NCI-H128 (cell line): ENCODE results near the gene FANCG.

Experiments
- DNase-seq: peaks from one replicate; lab custom pipeline; 2025; ENCODE audit not compliant: unreplicated experiment; lab: John Stamatoyannopoulos, UW

FANCG gene

DNA sequence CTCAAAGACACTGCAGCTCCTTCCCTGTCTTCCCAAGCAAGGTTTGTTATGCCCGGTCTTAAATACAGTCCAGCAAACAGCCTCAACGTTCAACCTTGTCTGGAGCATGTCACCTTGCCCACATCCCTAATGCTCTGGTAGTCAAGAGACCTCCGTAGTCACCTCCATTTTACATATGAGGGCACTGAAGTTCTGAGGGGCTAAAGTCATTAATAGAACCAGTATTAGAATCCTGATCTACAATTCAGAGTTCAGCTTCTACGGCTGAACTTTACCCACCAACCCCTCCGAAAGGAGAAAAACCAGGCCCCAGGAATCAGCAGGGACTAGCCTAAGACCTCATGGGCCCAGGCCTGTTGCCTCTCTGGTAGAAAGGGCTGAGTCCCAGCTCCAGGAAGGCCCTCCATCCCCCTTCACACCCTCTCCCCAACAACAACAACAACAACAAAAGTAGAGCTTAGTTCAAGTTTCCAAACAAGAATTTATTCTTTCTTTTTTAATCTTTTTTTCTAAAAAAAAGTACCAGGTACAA, 24.0 kb upstream of the FANCG start:
- no peak for DNase-seq

DNA sequence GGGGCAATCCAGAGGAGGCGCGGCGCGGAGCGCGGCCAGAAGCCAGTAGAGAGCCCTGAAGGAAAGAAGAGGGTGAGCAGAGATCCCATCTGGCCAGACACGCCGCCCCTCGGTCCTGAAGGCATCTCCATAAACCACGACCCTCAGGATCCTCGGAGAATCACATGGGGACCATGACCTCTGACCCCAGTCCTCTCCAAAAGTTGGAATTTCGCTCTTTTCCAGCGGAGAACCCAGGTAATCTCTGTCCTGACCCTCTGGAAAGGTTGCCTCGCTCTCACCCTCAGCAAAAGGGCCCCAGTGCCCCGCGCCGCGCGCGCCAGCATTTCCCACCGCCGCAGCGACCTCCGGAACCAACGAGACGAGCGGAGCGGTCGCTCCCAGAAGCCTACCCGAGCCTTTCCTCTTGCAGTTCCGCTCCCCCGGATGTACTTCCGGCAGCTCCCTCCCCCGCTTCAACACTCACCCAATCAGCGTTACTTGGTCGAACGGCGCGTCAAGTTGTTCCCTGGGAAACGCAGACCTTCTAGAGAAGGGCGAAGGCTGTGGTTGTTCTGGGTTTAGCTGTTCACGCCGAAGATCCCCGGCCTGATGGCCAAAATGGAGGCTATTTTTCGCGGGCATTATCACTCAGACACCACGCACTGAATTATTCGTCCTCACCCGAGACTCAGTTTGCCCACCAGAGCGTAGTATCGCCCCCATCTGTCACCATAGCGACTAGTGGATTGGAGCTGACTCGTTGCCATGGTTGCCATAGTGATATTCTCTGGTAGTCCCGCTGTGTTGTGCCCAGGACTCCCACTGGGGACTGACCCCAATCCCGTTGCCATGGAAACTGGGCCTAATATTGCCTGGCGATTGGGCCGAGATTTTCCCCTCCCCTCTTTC, 23.3 kb upstream of the FANCG start, which contains the start of gene STOML2:
TSS of gene STOML2 (minus strand) at position 363 of the 891 bp plus-strand sequence. CDS start at position 326, 37 bp downstream.
- peak; percentile 90 for DNase-seq

DNA sequence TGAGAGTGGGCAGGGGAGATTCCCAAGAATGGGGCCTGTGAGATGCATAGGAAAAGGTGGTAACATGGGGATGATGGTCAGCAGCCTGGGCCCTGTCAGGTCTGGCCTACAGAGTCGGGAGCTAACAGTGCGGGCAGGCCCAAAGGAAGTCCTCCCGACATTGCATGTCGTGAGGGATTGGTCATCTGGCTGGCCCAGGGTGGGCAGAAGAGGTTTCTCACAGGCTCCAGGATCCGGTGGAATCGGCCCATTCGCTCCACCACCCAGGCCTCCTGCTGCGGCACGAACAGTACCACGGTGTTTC, 22.7 kb upstream of the FANCG start:
- DNase-seq: no peak

DNA sequence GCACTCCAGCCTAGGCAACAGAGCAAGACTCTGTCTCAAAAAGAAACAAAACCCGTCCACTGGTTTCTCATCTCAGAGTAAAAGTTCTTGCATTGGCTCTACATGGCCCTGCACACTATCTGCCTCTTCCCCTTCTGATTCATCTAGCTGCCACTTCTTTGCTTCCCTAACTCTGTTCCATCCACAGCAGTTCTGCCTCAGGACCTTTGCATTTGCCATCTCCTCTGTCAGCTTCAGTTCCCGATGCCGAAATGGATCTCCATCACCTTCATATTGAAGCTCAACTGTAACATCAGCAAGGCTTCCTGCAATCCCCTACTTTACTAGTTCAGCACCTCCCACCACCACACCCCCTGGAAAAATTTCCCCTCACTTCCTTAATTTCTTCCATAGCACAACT, 17.8 kb upstream of the FANCG start:
- DNase-seq: no peak

GRCh38 chr9:35096035-35096849, 16.5 kb upstream of the FANCG start, which contains the start of gene PIGO:
Gene PIGO (minus strand): TSS chr9:35096591. CDS start chr9:35095565, 1,026 bp downstream.
- DNase-seq: peak; percentile 78

DNA sequence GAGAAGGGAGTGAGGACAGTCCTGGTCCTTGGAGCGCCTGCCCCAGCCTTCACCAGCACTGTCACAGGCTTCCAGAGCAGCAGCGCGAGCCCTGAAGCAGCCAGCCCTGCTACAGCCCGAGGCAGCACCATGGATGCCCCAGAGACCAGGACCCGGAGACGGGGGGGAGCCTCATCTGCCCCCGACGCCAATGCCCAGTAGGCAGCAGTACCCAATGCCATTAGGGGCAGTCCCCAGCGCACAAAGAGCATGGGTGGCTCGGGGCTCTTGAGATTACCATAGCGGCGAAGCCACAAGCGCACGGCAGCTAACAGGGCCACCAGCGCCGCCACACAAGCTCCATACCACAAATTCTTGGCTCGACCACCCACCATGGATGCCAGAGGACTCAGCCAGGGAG, 11.8 kb upstream of the FANCG start:
- DNase-seq: no peak

GRCh38 chr9:35089434-35089833, 9.7 kb upstream of the FANCG start:
- no peak for DNase-seq

GRCh38 chr9:35085078-35085477, 5.3 kb upstream of the FANCG start:
- no peak for DNase-seq

GRCh38 chr9:35079041-35079425, 709 bp downstream of the FANCG start:
- DNase-seq: no peak

DNA sequence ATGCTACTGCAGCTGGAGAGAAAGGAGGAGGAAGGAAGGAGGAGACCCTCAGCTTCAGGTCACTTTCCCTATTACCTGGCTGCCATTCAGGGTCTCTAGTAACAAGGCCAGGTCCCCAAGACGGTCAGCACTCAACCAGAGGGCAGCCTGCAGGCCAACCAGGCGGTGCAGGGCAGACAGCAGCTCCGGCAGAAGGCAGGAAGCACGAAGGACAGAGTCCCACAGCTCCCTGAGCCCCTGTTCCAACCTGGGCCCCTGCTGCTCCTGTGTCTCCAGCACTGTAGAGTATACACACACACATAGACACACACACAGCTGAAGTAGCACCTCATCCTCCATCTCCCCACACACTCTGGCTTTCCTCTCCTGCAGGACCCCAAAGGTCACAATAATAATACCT, 1.7 kb downstream of the FANCG start:
- DNase-seq: no peak

GRCh38 chr9:35076848-35077247, 2.9 kb downstream of the FANCG start:
- DNase-seq: no peak

DNA sequence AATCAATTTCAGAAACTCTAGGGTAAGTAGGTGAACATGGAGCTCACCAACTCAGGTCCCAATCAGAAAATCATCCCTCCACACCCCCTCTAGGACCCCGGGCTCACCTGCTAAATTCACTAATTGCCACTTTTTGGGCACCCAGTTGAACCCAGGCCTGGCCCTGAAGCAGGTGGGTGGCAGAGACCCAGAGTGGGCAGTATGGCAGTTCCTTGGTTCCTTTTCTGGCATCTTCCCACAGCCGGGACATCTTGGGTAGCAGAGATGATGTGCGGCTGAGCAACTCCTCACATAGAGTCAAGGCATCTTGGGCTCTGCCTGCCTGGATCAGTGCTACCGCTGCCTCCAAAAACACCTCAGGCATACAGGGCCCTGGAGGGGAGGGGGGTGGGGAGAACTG, 4.4 kb downstream of the FANCG start:
- no peak for DNase-seq

DNA sequence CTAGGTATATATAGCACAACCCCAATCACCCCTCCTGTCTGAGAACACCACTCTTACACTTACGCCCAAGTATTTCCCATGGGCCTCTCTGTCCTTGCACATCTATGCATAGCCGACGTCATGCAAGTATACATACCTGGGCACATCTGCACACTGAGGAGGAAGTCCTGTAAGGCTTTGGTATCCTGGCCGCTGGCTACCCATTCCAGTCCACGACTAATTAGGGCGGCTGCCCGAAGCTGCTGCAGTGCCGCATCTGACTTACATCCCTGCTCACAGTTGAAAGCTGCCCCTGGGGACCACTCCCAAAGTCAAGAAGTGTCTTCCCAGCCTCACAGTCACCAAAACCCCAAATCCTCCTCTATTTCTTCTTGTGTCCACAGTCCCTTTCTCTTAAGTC, 5.0 kb downstream of the FANCG start:
- DNase-seq: no peak

DNA sequence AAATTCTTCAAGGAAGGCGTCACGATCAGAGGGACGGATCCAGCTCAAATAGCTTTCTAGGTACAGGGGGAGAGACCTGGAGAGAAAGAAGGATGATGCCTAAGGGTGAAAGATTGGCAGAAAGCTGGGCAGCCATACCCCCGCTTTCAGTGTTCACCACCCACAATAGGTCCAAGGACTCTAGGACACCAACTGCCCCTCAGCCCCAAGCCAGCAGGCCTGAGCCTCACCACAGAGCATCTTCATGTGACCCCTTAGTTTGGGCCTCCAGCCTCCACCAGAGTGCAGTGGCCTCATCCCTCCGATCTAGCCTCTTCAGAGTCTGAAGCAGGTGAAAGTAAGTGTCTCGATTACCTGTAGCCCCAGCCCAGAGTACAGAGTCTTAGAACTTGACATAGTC, 5.6 kb downstream of the FANCG start:
- DNase-seq: no peak

DNA sequence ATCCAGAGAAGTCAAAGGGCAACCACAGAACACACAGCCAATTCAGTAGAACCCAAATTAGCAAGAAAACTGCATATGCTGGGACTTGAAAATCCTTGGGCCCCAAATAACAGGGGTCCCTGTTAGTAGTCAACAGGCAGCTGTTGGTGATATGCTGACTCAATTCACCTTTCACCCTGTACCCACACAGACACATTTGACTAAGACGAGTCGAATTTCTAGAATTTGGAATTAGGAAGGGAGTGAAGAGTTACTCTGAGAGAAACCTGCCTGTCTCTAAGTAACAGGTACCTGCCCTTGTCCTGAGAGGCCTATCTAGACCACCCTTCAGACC, 6.5 kb downstream of the FANCG start:
- no peak for DNase-seq

GRCh38 chr9:35072461-35073278, 7.1 kb downstream of the FANCG start, which contains the start of gene VCP:
Gene VCP (minus strand): TSS chr9:35072625. CDS start chr9:35072353, 272 bp downstream.
- DNase-seq: peak; percentile 98

DNA sequence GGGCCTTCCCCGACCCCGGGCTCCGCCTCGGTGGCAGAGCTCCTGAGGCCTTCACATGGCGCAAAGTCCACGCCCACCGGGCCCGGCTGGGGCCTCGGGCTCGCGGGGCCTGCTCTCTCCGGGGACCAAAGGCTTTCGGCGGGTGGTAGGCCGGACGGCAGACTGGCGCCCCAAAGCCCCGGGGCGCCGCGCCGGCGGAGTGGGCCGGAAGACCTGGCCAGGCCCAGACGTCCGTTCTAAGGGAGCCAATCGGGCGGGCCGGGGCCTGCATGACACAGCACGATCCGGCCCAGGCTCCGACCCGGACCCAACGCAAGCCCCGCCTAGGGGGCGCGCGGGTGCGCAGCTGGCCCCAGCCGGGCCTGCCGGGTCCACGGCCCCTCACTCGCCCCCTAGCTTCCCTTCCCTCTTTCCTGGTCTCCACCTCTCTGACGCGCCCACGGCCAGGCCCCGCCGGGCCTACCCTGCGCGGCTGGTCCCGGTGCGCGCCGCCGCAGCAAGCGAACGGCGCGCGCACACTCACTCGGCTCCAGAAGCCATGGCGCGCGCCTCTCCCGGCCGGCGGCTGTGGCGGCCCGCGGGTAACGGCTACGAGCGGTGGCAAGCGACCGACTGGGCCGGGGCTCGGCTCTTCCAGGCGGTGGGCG, 7.8 kb downstream of the FANCG start:
- DNase-seq: peak; percentile 68

DNA sequence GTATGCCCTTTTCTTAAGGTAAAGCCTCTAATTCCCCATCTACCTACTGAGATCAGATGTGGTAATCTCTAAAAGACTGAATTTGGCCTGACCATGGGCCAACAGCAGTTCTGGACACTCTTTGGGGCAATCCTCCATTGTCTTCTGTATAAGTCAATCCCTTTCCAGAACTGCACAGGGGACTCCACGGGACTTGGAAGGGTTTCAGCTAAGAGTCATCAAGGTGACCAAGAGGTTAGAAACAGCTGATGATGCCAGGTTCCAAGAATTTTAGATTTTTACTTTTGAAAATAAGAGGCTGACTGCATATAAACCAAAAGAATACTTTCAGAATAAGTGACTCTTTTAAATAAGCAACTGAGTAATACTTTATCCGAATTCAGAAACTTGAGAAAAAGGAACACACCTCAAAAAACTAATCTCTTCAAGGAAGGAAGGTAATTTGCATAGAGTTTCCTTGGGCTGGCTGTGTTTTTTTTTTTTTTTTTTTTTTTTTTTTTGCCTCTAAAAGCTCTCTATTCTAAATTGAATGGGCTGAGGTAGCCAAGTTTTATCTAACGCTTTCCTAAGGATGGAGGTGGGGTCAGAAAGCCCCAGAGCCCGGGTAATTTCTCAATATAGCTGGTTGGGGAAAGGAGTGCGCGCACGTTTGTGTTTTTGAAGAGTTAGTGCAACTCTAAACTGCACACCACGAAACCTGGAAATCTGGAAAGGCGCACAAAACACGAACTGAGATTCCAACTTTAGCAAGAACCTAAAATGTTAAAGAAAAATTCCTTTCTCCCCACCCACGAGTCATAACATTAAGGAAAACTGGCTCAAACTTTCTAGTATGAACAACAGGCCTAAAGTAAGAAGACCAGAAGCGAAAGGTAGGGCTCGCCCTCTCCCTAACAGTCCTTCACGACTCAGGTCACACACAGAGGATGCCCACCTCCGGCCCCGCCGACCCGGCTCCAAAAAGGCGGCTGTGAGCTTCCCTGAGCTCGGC, 8.6 kb downstream of the FANCG start:
- no peak for DNase-seq

DNA sequence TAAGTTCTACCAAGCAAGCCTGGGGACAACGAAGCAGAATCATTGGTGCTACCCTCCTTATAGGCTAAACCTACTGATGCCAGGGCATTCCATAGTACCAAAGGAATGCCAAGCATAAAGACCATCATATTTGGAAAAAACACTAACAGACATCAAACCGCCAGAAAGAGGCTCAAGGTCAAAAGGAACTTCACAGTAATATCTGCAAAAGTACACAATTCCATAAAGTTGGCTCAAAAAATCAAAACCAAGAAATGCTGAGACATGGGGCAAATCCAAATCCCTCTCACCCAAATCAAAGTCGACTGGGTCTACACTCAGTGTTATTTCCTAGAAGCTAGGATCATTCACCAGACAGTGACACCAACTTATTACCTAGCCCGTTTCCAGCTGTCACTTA, 10.7 kb downstream of the FANCG start:
- DNase-seq: no peak
